ENCODE data around the gene CNEP1R1. TPM values are rescaled to one million over a fixed set of nuclear protein-coding genes. Genes with fewer than 3 reads are reported as not detected.
A peak's percentile ranks its signal among the peaks of the same experiment; 100 is the strongest.

The CNEP1R1 gene
- total RNA-seq, 1 donor from 2014 or later: 25.6 TPM

DNA sequence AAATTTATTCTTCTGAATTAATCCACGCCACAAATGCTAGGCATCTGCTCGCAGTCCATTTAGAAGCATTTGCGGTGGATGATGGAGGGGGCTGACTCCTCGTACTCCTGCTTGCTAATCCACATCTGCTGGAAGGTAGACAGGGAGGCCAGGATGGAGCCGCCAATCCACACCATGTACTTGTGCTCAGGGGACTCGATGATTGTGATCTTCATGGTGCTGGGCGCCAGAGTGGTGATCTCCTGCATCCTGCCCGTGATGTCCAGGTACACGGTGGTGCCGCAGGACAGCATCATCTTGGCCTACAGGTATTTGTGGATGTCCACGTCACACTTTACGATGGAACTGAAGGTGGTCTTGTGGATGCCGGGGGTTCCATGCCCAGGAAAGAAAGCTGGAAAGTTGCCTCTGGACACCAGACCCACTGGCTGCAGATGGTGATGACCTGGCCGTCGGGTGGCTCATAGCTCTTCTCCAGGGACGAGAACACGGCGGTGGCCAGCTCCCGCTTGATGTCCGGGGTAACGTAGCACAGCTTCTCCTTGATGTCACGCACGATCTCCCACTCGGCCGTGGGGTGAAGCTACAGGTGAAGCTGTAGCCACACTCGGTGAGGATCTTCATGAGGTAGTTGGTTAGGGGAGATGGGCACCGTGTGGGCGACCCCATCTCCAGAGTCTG is 33.2 kb downstream of the CNEP1R1 start:
- Histone ChIP-seq H3K4me3 (no peak overlapping the region), H3K27me3 (ENCODE audit: low read depth) (no peaks in the 10 kb centered on the region)
- no peak for DNase-seq

DNA sequence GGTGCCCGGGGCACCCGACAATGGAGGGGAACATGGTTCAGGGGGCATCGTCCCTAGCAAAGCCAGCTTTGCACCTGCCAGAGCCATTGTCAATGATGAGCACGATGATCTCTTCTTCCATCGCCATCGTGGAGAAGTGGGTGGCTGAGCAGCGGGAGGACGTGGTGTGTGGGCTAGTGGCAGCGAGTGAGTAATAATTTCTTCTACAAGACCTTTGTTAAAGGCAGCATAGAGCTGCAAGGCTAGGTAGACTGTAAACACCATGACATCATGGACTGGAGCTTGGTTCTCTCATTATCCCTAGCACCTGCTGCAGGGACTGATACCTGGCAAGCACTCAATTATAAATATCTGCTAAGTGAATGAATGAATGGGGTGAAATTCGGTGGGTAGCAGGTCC is 34.1 kb downstream of the CNEP1R1 start:
- Histone ChIP-seq H3K27ac (no peak overlapping the region), H3K36me3 (no peaks in the 10 kb centered on the region), H3K9me3 (peaks cover 12% of the 10 kb centered on the region), H3K27me3 (ENCODE audit: low read depth) (no peaks in the 10 kb centered on the region), H3K4me3 (no peak overlapping the region), H3K4me1 (no peaks in the 10 kb centered on the region)
- ATAC-seq: no peak
- TF ChIP-seq, protein P1, sequence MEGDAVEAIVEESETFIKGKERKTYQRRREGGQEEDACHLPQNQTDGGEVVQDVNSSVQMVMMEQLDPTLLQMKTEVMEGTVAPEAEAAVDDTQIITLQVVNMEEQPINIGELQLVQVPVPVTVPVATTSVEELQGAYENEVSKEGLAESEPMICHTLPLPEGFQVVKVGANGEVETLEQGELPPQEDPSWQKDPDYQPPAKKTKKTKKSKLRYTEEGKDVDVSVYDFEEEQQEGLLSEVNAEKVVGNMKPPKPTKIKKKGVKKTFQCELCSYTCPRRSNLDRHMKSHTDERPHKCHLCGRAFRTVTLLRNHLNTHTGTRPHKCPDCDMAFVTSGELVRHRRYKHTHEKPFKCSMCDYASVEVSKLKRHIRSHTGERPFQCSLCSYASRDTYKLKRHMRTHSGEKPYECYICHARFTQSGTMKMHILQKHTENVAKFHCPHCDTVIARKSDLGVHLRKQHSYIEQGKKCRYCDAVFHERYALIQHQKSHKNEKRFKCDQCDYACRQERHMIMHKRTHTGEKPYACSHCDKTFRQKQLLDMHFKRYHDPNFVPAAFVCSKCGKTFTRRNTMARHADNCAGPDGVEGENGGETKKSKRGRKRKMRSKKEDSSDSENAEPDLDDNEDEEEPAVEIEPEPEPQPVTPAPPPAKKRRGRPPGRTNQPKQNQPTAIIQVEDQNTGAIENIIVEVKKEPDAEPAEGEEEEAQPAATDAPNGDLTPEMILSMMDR (IDR thresholded peaks at IDR 0.05): no peak
- no peak for DNase-seq
- intact Hi-C loops (cut with DNase I): no loop called here

More for the DNA sequence above, 33.2 kb downstream of the CNEP1R1 start:
- ATAC-seq: no peak
- no peaks in the 10 kb centered on the region for H3K4me1 ChIP-seq
- TF ChIP-seq, protein P1 (IDR thresholded peaks at IDR 0.05): no peak
- peaks cover 12% of the 10 kb centered on the region for H3K9me3 ChIP-seq
- no peaks in the 10 kb centered on the region for H3K36me3 ChIP-seq
- no peak overlapping the region for H3K27ac ChIP-seq
- intact Hi-C loops (cut with DNase I): no loop called here

- Histone ChIP-seq H3K27ac (no peak overlapping the region), H3K4me3 (no peak overlapping the region), H3K36me3 (no peaks in the 10 kb centered on the region), H3K4me1 (no peaks in the 10 kb centered on the region), H3K27me3 (ENCODE audit: low read depth) (no peaks in the 10 kb centered on the region), H3K9me3 (peaks cover 12% of the 10 kb centered on the region)
- TF ChIP-seq, protein P1 (IDR thresholded peaks at IDR 0.05): no peak
- intact Hi-C loops (cut with DNase I): no loop called here
- ATAC-seq (no peak), DNase-seq (no peak)
These were observed 34.6 kb downstream of the CNEP1R1 start for GRCh38 chr16:50059669-50060068.

- no peaks in the 10 kb centered on the region for H3K36me3 ChIP-seq
- H3K27ac ChIP-seq: no peak overlapping the region
- intact Hi-C loops (cut with DNase I): no loop called here
These were observed 36.3 kb downstream of the CNEP1R1 start for GRCh38 chr16:50061326-50061725.

GRCh38 chr16:50065241-50065623 is 40.2 kb downstream of the CNEP1R1 start:
- peaks cover 23% of the 10 kb centered on the region for H3K4me1 ChIP-seq
- no peaks in the 10 kb centered on the region for H3K9me3 ChIP-seq
- TF ChIP-seq, protein P1 (IDR thresholded peaks at IDR 0.05): no peak
- H3K27me3 ChIP-seq (ENCODE audit: low read depth): no peaks in the 10 kb centered on the region
- H3K27ac ChIP-seq: peak overlapping the region; percentile 94
- DNase-seq (no peak), ATAC-seq (no peak)
- intact Hi-C loops (cut with DNase I): no loop called here
- peak overlapping the region; percentile 99 for H3K4me3 ChIP-seq
- H3K36me3 ChIP-seq: peaks cover 17% of the 10 kb centered on the region

More at GRCh38 chr16:50061326-50061725, 36.3 kb downstream of the CNEP1R1 start:
- H3K4me3 ChIP-seq: no peak overlapping the region
- peaks cover 4% of the 10 kb centered on the region for H3K9me3 ChIP-seq
- H3K27me3 ChIP-seq (ENCODE audit: low read depth): no peaks in the 10 kb centered on the region
- no peaks in the 10 kb centered on the region for H3K4me1 ChIP-seq
- ATAC-seq: no peak
- no peak for DNase-seq
- TF ChIP-seq, protein P1 (IDR thresholded peaks at IDR 0.05): no peak

Data from lower lobe of right lung (tissue), 2 donors.